Epithelial cell of proximal tubule (primary cell): ENCODE data around the gene ZNF132. TPM values are rescaled to one million over a fixed set of nuclear protein-coding genes. Genes with fewer than 3 reads are reported as not detected.

Source experiments
- DNase-seq: peaks from one replicate; pipeline ENCODE4 v3.0.0-alpha.2; 2011; ENCODE audit warnings: low read depth
- H3K4me3 ChIP-seq: 2 replicates; pipeline ENCODE4 v1.5.1; 2011; ENCODE audit warnings: low read depth, mild to moderate bottlenecking, low read length
- CTCF ChIP-seq: conservative IDR thresholded peaks from 2 replicates; pipeline ENCODE4 v1.5.1; 2012; ENCODE audit warnings: low read depth, mild to moderate bottlenecking, low read length
- total RNA-seq: library from RNA; depleted of rRNA; stranded (reverse); fragments of >200 nt; gene quantifications from 2 replicates; pipeline ENCODE4 v1.2.3, GENCODE V29; 2015

ZNF132 gene
- total RNA-seq, 1 donor from 2014 or later, result 1.8 TPM

GRCh38 chr19:58398545-58398944, 41.4 kb downstream of the ZNF132 start:
- no peak overlapping the region for H3K4me3 ChIP-seq
- no peak for TF ChIP-seq CTCF
- DNase-seq, result no peak

GRCh38 chr19:58398087-58398486, 41.9 kb downstream of the ZNF132 start:
- no peak for TF ChIP-seq CTCF
- H3K4me3 ChIP-seq, result no peak overlapping the region
- DNase-seq, result no peak

DNA sequence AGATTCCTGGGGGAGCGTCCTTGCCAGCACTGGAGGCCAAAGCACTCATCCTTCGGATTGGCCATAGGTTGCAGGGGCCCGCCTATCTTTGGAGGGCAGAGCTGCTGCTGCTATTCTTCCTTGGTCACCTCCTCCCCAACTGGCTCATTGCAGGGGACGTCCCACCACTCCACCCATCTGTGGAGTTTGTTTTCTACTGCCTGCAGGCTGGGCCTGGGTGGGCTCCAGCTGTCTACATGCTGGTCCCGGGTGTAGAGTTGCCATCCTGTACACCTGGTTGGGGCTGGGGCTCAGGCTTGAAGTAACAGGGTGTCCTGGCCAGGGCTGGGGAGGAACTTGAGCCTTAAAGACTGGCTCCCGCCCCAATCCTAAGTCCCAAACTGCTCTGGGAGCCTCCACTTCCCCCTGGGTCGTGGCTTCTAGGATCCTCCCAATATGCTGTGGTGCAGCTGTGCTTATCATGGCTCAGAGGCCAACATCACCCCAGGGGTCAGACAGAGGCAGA, 42.4 kb downstream of the ZNF132 start:
- no peak overlapping the region for H3K4me3 ChIP-seq
- TF ChIP-seq CTCF, result no peak
- DNase-seq, result no peak

DNA sequence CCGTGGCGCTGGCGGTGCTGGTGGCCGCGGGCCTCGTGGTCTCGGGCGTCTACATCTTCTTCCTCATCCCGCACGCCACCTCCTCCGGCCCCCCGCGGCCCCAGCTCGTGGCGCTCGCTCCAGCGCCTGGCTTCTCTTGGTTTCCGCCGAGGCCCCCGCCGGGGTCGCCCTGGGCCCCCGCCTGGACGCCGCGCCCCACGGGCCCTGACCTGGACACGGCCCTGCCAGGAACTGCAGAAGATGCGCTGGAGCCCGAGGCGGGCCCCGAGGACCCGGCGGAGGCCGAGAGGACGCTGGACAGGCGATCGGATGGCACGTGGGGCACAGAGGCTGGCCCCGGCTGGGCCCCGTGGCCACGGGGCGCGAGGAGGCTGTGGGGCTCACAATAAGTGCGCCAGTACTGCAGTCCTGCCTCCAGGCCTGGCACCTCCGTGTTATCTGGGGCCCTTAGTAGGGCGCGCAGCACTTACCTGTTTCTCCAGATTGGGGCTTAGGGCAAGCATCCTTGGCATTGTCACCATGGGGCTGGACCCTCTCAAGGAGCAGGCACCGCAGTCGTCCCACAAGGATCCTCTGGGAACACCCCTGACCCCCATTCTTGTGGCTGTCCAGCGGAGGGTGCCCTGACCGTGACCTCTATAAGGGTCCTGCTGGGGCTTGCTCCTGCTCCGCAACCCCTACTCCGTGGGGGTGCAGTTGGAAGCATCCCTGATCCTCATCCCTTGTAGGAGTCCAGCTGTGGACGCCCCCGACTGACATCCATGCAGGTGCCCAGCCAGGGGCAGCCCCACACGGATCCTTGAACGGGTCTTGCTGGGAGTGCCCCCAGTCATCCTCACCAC, 43.0 kb downstream of the ZNF132 start:
- no peak for DNase-seq
- TF ChIP-seq CTCF, result no peak
- no peak overlapping the region for H3K4me3 ChIP-seq

DNA sequence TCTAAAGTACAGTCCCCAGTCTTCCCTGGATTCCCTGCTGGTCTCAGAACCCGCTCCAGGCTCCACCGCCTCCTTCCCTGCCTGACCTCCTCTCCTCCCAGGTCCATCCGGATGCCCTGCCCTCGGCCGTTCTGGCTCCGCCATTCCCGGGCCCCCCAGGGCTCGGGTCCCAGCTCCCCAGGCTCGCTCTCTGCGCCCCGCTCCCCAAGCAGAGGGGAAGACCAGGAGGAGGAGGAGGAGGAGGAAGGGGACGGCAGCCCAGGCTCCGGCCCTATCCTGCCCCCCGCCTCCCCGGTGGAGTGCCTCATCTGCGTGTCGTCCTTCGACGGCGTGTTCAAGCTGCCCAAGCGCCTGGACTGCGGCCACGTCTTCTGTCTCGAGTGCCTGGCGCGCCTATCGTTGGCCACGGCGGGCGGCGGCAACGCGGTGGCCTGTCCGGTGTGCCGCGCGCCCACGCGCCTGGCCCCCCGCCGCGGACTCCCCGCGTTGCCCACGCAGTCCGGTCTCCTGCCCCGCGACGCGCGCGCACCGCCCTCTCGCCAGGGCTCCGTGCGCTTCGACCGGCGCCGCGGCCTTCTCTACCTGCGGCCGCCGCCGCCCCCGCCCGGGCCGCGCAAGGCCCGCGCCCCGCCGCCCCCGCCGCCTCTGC, 43.9 kb downstream of the ZNF132 start:
- H3K4me3 ChIP-seq, result no peak overlapping the region
- DNase-seq, result no peak
- TF ChIP-seq CTCF, result no peak

- DNase-seq, result no peak
- H3K4me3 ChIP-seq, result no peak within 1 kb of the TSS
- TF ChIP-seq CTCF, result no peak
Measured at GRCh38 chr19:58395220-58395978, 44.6 kb downstream of the ZNF132 start, which contains the start of gene RNF225. RNF225 (plus strand) TSS chr19:58395656; CDS start chr19:58396090, 434 bp downstream.
